LNCAP (cell line): Measurements from ENCODE around the gene NPAS3.

ENCODE experiments used
- CTCF ChIP-seq: fragments of 450-650 bp; IDR thresholded peaks from 2 replicates; pipeline ENCODE4 v1.5.1; 2017; ENCODE audit warnings: mild to moderate bottlenecking

NPAS3 gene

DNA sequence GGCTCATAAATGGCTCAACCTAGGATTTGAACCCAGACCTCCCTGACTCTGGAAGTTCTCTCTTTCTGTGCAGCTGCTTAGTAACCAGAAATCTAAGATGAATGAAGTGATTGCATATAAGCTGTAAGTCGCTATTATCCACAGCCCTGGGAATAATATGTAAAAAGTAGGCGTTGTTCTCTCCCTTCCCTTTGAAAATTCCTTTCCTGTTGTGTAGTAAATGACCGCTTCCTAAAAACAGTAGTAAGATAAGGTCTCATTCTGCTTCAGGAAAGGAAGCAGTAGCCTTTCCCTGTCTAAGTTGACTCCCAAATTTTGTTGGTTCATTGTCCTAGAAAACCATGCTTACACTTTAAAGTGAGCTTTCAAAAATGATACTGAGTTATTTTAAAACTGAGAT lies 593.9 kb downstream of the NPAS3 start:
- TF ChIP-seq CTCF = no peak

DNA sequence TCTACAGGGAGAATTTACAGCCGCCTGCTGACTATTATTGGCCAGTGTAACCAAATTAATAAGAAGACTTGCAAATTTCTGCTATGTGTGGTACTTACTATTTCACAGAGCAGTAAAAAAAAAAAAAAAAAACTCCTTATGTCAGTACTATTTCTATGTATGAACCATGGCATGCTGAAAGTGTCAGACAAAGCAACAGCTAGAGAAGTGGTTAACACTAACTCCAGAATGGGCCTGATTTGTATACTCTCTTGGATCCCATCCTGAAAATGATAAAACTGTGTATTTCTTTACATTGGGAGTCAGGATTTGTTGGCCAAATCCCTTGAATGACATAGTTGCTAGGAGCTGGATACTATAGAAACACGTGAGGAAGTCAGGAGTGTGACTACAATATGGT lies 595.4 kb downstream of the NPAS3 start:
- TF ChIP-seq CTCF = no peak

GRCh38 chr14:33534632-33535031 lies 596.0 kb downstream of the NPAS3 start:
- TF ChIP-seq CTCF = no peak

- no peak for TF ChIP-seq CTCF
These were observed 601.3 kb downstream of the NPAS3 start for GRCh38 chr14:33539918-33540357.

- no peak for TF ChIP-seq CTCF
These were observed 602.5 kb downstream of the NPAS3 start for GRCh38 chr14:33541171-33541570.

DNA sequence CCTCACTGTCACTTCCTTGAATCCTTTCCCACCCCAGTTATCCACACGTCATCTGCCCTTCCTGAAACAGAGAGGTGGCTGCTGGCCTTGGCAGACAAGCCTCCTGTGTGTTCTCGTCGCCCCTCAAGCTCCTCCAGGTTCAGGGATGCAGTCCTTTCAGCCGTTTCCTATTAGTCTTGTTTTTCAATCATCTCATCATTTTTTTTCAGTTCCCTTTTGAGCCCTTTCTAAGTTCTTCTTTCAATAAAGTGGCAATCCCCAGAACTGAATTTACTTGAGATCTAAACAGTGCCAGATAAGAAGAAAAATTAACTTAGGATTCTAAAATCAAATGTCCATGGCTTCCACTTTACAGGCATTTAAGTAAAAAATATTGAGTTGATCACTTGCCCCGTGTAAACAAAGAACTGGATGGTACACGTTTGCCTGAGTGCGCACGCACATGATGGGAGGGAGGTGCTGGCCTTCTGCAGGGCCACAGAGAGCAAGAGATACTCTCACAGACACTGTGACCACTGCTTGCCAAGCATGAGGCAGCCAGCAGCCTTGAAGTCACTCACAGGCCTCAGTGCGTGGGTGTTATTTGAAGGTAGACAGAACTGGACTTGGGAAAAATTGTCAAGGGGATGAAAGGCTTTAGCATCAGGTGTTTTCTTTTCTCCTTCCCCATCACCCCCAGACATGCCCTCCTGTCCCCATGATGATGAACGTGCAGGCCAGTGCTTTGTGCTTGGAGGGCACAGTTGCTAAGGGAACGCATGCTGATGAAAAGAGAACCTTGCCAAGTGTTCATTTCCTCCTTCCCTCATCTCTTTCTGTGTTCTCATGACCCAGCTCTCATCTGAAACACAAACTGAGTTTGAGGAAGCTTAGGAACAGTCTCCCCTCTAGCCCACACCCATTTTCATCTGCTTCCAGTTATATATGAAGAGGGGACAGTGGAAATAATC lies 603.9 kb downstream of the NPAS3 start:
- no peak for TF ChIP-seq CTCF

GRCh38 chr14:33545696-33546095 lies 607.0 kb downstream of the NPAS3 start:
- no peak for TF ChIP-seq CTCF
